H1 (cell line): ENCODE measurements around the gene ENDOV.

Source experiments
- CEBPB ChIP-seq: IDR thresholded peaks from 2 replicates; pipeline ENCODE4 v1.6.1; 2012; ENCODE audit warnings: low read depth, low read length
- CTCF ChIP-seq, 3 experiments: IDR thresholded peaks; 1 replicate in 2 of 3; 2 replicates in 1 of 3; pipeline versions ENCODE4 v1.5.1 to v1.6.1; 2011; ENCODE audit warnings: low read length in 3 of 3, mild to moderate bottlenecking in 3 of 3, inconsistent platforms in 2 of 3, low read depth in 1 of 3, moderate library complexity in 1 of 3; ENCODE audit not compliant: insufficient read depth in 1 of 3; ENCODE audit errors: control extremely low read depth in 1 of 3
- EGR1 ChIP-seq: IDR thresholded peaks from 2 replicates; pipeline ENCODE4 v1.6.1; 2011; ENCODE audit warnings: low read depth, low read length, borderline replicate concordance
- EP300 ChIP-seq, 2 experiments: IDR thresholded peaks; 1 replicate in 1 of 2; 2 replicates in 1 of 2; pipeline ENCODE4 v1.6.1; 2011 to 2012; ENCODE audit warnings: low read depth in 2 of 2, low read length in 2 of 2, mild to moderate bottlenecking in 2 of 2, borderline replicate concordance in 1 of 2, inconsistent platforms in 1 of 2, moderate library complexity in 1 of 2
- GABPA ChIP-seq: IDR thresholded peaks from 2 replicates; pipeline ENCODE4 v1.6.1; 2011; ENCODE audit warnings: mild to moderate bottlenecking, low read length, moderate library complexity, borderline replicate concordance; ENCODE audit not compliant: insufficient read depth
- GTF2F1 ChIP-seq: IDR thresholded peaks from 2 replicates; pipeline ENCODE4 v1.6.1; 2012; ENCODE audit warnings: low read depth, low read length, improper control_type of control experiment, borderline replicate concordance
- KDM5A ChIP-seq: fragments of 200-600 bp; IDR thresholded peaks from 2 replicates; pipeline ENCODE4 v1.7.1; 2012; ENCODE audit warnings: mild to moderate bottlenecking, low read length, inconsistent platforms, mixed read lengths
- MAFK ChIP-seq: IDR thresholded peaks from 2 replicates; pipeline ENCODE4 v1.6.1; 2012; ENCODE audit warnings: low read depth, mild to moderate bottlenecking, improper control_type of control experiment, low read length
- POLR2A ChIP-seq, 2 experiments: IDR thresholded peaks; 1 replicate in 1 of 2; 2 replicates in 1 of 2; pipeline ENCODE4 v1.6.1; 2011; ENCODE audit warnings: low read depth in 2 of 2, low read length in 2 of 2, mild to moderate bottlenecking in 2 of 2; ENCODE audit errors: control extremely low read depth in 1 of 2
- TBP ChIP-seq: IDR thresholded peaks from 2 replicates; pipeline ENCODE4 v1.6.1; 2011; ENCODE audit warnings: low read depth, low read length, improper control_type of control experiment
- TEAD4 ChIP-seq: IDR thresholded peaks from 2 replicates; pipeline ENCODE4 v1.6.1; 2012; ENCODE audit warnings: low read depth, low read length, inconsistent platforms, mixed read lengths

DNA sequence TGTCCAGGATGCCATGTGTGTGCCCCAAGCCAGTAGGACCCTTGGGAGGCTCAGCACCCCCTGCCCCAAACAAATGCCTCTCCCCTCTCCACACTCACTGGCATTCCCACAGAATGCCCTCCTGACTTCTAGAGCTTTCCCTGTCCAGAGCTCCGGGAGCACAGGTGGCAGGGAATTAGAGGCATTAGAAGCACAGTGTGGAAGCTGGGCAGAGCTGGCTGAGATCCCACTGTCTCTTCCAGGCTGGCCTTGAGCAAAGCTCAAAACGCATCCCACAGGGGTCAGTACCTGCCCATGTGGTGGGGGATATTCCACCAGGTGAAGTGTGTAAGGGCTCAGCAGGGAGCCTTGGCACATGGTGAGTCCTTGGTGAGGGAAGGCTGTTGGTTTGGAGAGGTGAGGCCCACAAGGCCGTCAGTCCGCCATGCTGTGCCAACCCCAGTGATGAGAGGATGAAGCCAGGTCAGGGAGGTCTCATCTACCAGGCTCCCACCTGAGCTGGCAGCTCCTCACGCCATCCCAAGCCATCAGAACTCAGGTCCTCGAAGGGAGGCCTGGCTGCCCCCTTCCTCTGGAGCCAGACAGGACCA lies 18.1 kb downstream of the ENDOV start:
- no peak for TF ChIP-seq MAFK
- no peak for TF ChIP-seq GTF2F1
- no peak for TF ChIP-seq POLR2A (IDR thresholded peaks at IDR 0.05; ENCODE audit: control extremely low read depth in 1 of 2, low read depth in 2 of 2, low read length in 2 of 2)
- no peak for TF ChIP-seq TBP
- no peak for TF ChIP-seq CTCF (IDR thresholded peaks at IDR 0.05; ENCODE audit: control extremely low read depth in 1 of 3, insufficient read depth in 1 of 3, low read depth in 1 of 3, low read length in 3 of 3)
- TF ChIP-seq KDM5A = no peak
- no peak for TF ChIP-seq EGR1
- no peak for TF ChIP-seq CEBPB
- no peak for TF ChIP-seq TEAD4
- TF ChIP-seq EP300 (IDR thresholded peaks at IDR 0.05; ENCODE audit: borderline replicate concordance in 1 of 2, low read depth in 2 of 2, low read length in 2 of 2) = no peak
- no peak for TF ChIP-seq GABPA
